ENCODE measurements around the gene MX1.

DNA sequence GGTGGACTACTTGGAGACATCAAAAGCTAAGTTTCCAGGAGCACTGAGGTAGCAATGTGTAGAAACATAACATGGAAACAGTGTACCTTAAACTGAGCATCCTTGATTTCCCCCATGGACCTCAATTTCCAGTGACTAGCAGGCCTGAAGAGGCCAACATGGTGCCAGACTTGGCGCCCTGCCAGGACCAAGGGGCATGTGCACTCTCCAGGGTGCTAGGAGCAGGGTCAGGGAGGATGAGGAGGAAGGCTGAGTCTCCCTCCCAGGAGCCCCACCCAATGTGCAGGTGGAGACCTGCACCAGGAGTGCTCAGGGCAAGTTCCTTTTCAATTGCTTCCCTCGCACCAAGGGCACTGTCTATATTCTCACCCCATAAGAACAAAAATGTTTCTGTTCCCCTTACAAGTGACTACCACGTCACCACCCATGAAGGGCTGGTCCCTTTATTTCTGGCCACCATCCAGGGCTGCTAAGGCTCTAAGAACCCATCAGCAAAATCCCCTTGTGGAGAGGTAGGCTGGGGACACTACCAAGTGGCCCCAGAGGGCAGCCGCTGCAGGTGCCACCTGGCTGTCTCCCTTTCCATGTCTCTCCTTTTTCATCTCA lies 39.2 kb downstream of the MX1 start:
- TF ChIP-seq POLR2A (IDR thresholded peaks at IDR 0.05; ENCODE audit: low read depth, low read length), result no peak
- TF ChIP-seq, protein P1, sequence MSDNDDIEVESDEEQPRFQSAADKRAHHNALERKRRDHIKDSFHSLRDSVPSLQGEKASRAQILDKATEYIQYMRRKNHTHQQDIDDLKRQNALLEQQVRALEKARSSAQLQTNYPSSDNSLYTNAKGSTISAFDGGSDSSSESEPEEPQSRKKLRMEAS (IDR thresholded peaks at IDR 0.05; ENCODE audit: insufficient read depth, insufficient read length), result no peak

Data from endothelial cell of umbilical vein (primary cell).